ENCODE data around the gene PPL. TPM values are rescaled to one million over a fixed set of nuclear protein-coding genes. Genes with fewer than 3 reads are reported as not detected.

Gene PPL
- total and polyA plus RNA-seq, 2 donors: 10.1 to 55.0 TPM

DNA sequence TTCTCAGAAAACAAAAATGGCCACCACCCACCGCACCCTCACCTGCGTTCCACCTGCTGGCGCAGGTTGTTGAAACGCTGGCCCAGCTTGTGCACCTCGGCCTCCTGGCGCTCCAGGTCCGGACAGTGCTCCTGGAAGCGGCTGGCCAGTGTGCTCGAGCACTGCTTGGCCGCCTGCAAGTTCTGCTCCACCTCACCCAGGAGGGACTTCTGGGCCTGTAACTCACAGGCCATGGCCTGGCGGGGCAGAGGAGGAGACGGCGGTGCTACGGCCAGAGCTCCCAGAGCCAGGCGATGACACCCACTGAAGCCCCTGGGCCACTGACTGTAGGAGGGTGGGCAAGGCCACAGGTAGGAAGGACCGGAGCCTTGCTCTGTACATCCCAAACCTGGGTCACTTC lies 46.3 kb downstream of the PPL start:
- Histone ChIP-seq H3K27ac (ENCODE audit: low read depth) (no peak overlapping the region), H3K4me1 (ENCODE audit: insufficient read depth) (no peaks in the 10 kb centered on the region), H3K36me3 (ENCODE audit: insufficient read depth) (peaks cover 3% of the 10 kb centered on the region), H3K4me3 (ENCODE audit: low read depth, low read length) (no peak overlapping the region)
- DNase-seq (ENCODE audit: extremely low spot score): no peak
- 95% methylated on average over 16 of the region's 16 CpGs for WGBS

DNA sequence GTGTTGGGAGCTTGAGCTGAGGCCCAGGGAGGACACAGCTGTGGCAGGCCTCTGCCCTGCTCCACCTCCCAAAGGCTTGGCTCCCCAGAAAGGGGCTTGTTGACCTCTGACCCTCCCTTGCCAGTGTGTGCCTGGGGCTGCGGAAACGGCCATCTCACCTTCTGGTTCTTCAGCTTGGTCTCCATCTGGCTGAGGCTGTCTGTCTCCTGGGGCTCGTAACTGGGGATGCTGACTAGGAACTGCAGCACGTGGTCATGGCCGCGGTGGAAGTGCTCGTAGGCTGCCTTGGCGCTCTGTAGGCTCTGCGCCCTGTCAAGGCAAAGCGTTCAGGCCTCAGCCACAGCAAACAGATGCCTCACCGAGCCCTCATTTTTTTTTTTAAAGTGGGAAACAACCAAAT lies 46.9 kb downstream of the PPL start:
- no peak overlapping the region for H3K4me3 ChIP-seq (ENCODE audit: low read depth, low read length)
- WGBS: 80% methylated on average over 11 of the region's 11 CpGs
- peaks cover 5% of the 10 kb centered on the region for H3K36me3 ChIP-seq (ENCODE audit: insufficient read depth)

DNA sequence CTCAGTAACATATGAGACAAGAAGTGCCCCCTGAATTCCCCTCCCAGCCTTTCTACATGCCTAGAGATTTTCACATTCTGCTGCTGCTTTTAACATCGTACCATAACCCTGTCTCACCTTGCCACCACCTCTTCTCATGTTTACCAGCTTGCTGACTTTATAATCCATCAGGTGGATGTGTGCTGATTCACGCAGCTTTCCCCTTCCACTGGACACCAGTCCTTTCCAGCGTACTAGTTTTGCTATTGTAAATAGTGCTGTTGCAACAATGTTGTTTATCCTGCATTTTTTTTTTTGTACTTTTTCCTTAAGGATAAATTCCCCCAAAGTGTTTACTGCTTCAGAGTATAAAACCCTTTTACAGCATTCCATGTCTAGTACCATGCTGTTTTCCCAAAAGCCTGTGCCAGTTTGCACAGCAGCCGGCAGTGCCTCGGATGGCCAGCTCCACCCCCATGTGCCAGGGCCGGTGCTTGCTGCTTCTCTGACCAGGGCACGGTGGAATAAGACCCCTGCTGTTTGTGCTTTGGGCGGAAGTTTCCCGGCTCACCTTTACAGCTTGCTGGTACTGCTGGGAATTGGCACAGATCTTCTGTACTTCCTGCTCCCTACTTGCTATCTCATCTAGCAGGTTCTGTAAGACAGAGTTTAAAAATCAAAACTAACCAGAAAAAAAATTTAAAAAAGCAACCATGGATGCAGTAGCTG lies 48.4 kb downstream of the PPL start:
- 76% methylated on average over 9 of the region's 9 CpGs for WGBS

More for the DNA sequence above, 46.9 kb downstream of the PPL start:
- no peak for DNase-seq (ENCODE audit: extremely low spot score)
- no peak overlapping the region for H3K27ac ChIP-seq (ENCODE audit: low read depth)
- no peaks in the 10 kb centered on the region for H3K4me1 ChIP-seq (ENCODE audit: insufficient read depth)

DNA sequence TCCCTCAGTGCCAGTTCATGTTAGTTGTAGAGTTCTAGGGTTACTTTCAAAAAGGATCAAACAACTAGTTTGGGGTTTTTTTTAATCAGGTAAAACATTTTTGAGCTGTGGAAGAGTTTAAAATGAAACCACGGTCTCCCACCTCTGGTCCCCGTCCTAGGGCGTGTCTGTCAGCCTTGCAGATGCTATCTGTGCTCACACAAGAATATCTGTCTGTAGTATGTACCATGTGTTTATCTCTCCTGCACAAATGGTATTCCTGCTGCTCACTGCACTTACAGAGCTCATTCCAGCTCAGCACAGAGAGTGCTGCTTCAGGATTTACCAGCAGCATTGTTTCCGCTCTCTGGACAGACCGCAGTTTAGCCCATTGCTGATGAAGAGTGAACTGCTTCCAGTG lies 50.8 kb downstream of the PPL start:
- no peak for DNase-seq (ENCODE audit: extremely low spot score)
- no peak overlapping the region for H3K4me3 ChIP-seq (ENCODE audit: low read depth, low read length)
- no peak overlapping the region for H3K27ac ChIP-seq (ENCODE audit: low read depth)
- WGBS: 94% methylated on average over 5 of the region's 5 CpGs
- H3K36me3 ChIP-seq (ENCODE audit: insufficient read depth): peaks cover 7% of the 10 kb centered on the region
- H3K4me1 ChIP-seq (ENCODE audit: insufficient read depth): no peaks in the 10 kb centered on the region

More for the DNA sequence above, 48.4 kb downstream of the PPL start:
- H3K4me3 ChIP-seq (ENCODE audit: low read depth, low read length): no peak overlapping the region
- H3K36me3 ChIP-seq (ENCODE audit: insufficient read depth): peaks cover 7% of the 10 kb centered on the region
- no peak for DNase-seq (ENCODE audit: extremely low spot score)
- no peaks in the 10 kb centered on the region for H3K4me1 ChIP-seq (ENCODE audit: insufficient read depth)
- H3K27ac ChIP-seq (ENCODE audit: low read depth): no peak overlapping the region

DNA sequence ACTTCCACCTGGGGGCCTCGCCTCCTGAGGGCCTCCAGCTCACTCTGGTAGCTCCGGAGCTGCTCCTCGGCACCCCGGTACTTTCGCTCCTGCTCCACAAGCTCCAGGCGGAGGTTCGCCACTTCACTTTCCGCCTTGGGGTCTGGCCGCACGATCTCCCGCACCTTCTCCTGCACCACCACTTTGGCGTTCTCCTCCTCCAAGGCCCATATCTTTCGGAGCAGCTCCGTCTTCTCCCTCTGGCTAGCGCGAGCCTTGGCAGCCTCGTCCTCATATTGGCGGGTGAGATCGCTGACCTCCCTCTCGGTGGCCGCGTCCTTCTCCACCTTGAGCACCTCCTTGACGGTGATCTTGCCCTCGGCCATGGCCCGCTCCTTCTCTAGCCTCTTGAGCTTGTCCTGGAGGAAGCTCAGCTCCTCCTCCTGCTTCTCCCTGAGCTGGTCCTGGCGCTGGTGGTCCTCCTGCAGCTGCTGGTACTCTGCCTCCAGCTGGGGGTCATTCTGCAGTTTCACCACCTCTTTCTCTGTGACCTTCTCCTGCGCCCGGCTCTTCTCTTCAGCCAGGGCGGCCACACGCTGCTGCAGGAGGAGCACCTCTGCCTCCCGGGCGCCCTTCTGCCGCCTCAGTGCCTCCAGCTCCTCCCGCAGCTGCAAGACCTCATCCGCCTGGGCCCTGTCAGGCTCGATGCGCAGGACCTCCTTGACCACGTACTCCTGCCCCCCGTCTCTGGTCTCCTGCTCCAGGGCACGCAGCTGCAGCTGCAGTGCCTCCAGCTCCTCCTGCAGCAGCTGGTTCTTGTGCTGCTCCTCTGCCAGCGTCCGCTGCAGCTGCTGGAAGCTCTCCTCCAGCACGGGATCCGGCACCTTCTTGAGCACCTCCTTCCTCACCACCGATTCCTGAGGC lies 51.7 kb downstream of the PPL start:
- Histone ChIP-seq H3K36me3 (ENCODE audit: insufficient read depth) (peaks cover 7% of the 10 kb centered on the region), H3K4me1 (ENCODE audit: insufficient read depth) (no peaks in the 10 kb centered on the region), H3K27ac (ENCODE audit: low read depth) (no peak overlapping the region), H3K4me3 (ENCODE audit: low read depth, low read length) (no peak overlapping the region)
- DNase-seq (ENCODE audit: extremely low spot score): no peak
- WGBS: 91% methylated on average over 45 of the region's 45 CpGs

DNA sequence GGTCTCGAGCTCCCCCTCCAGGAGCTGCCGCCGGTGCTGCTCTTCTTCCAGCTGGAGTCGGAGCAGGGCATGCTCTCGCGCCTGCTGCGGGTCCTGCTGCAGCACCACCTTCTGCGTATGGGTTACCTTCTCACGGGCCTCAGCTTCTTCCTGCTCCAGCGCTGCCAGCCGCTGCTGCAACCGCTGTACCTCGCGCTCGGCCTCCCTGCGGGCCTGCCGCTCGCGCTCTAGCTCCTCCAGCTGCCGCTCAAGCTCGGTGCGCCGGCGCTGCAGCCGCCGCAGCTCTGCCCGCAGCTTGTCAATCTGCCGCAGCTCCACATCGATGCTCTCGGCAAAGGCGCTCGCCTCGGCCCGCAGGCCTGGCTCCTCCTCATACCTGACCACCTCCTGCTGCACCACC lies 52.7 kb downstream of the PPL start:
- H3K4me3 ChIP-seq (ENCODE audit: low read depth, low read length): no peak overlapping the region
- no peaks in the 10 kb centered on the region for H3K4me1 ChIP-seq (ENCODE audit: insufficient read depth)
- DNase-seq (ENCODE audit: extremely low spot score): no peak
- no peak overlapping the region for H3K27ac ChIP-seq (ENCODE audit: low read depth)
- 96% methylated on average over 34 of the region's 34 CpGs for WGBS
- H3K36me3 ChIP-seq (ENCODE audit: insufficient read depth): peaks cover 7% of the 10 kb centered on the region

DNA sequence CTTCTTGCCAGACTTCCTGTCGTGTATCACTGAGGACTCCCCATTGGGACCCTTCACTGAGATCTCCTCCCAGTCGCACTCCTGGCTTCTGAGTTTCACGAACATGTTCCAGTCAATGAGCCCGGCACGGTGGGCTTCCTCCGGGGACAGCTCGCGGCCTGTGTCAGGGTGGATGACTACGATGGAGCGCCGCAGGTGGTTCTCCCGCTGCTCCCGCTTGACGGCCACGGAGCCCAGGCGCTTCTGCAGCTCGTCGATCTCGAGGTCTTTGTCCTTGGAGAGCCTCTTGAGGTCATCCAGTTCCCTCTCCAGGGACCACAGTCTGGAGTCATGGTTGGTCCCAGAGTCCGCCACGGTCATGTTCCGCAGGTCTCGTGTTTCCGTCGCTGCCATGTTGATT lies 53.4 kb downstream of the PPL start:
- WGBS: 98% methylated on average over 25 of the region's 25 CpGs
- Histone ChIP-seq H3K4me1 (ENCODE audit: insufficient read depth) (no peaks in the 10 kb centered on the region), H3K36me3 (ENCODE audit: insufficient read depth) (peaks cover 7% of the 10 kb centered on the region), H3K4me3 (ENCODE audit: low read depth, low read length) (no peak overlapping the region), H3K27ac (ENCODE audit: low read depth) (no peak overlapping the region)
- no peak for DNase-seq (ENCODE audit: extremely low spot score)

DNA sequence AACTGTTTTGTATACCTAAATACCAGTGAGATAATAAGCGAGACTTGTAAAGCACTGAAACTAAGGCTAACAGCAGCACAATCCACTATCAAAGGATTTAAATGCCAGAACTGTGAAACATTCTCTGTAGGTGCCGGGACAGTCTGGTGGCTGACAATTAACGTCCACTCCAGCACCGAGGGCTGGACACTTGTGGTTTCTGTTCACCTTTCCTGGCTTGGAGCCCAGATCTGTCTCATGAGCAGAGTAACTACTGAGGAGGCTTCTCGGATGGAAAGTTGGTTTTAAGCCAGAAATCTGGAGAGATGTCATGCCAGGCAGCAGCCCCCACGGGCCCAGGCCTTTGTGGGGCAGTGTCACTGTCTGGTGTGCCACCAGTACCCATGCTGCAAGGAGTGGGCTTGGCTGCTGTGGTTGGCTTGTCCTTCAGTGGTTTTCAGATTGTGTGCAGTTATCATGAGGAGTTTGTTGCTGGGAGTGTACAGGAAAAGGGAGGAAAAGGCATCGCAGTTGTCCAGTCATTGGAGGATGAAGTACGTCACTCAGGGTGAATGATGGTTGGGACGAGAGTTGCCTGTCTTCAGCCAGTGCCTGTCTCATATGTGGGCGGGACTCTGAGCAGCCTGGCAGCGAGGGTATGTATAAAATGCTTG lies 54.2 kb downstream of the PPL start:
- no peaks in the 10 kb centered on the region for H3K4me1 ChIP-seq (ENCODE audit: insufficient read depth)
- no peak overlapping the region for H3K27ac ChIP-seq (ENCODE audit: low read depth)
- WGBS: 65% methylated on average over 11 of the region's 11 CpGs
- peaks cover 7% of the 10 kb centered on the region for H3K36me3 ChIP-seq (ENCODE audit: insufficient read depth)
- no peak for DNase-seq (ENCODE audit: extremely low spot score)
- no peak overlapping the region for H3K4me3 ChIP-seq (ENCODE audit: low read depth, low read length)

DNA sequence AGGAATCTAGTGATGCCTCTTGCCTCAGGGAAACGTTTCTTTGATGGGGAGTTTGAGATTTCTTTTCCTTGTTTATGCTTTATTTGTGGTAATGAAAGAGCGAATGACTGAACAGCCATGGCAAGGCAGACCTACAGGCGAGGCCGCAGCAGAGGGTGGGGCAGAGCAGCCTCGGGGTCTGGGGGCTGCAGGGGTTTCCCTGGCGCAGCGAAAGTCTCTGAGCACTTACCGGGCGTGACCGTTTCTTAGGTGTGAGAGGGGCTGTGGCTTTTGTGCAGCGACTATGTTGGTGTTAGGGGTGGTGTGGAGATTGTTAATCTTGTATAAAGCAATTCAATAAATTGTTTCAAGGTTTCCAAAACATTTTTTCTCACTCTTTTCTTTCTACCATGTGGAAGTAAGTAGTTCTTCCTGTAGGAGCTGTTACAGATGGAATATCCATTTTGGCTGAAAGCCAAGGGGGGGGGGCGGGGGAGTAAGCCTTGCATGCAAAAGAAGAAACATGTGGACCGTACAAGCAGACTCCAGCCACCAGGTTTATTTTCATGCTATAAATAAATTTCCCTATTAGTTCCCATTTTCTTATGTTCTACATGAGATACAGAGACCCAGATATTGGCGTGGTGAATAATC lies 54.8 kb downstream of the PPL start:
- no peaks in the 10 kb centered on the region for H3K4me1 ChIP-seq (ENCODE audit: insufficient read depth)

DNA sequence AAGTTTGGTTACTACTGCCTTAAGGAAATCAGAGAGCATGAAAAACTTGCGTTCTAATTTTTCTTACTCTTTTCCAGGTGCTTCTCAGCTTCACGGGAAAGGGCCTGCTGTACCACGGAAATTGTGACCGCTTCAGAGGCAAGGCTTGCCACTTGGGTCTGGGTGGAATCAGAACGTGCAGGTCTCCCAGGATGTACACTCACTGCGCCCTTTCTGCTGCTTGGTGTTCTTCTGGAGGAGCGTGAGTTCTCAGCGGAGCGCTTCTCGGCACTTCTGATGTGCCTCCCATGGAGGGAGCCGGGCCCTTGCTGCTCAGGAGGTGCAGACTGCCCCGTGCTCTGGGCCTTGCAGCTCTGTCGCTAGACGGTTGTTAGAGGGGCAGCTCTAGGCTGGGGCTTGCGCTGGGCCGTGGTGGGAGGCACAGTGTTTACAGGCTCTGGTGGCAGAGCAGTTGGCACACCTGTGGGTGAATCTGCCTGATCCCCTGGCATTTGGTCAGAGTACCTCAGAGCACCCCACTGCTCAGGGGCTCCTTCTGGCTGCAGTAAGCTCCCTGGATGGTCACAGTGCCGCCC lies 56.9 kb downstream of the PPL start:
- no peaks in the 10 kb centered on the region for H3K4me1 ChIP-seq (ENCODE audit: insufficient read depth)
- H3K27ac ChIP-seq (ENCODE audit: low read depth): no peak overlapping the region
- no peak overlapping the region for H3K4me3 ChIP-seq (ENCODE audit: low read depth, low read length)
- peaks cover 3% of the 10 kb centered on the region for H3K36me3 ChIP-seq (ENCODE audit: insufficient read depth)
- DNase-seq (ENCODE audit: extremely low spot score): no peak
- 97% methylated on average over 17 of the region's 17 CpGs for WGBS

More for the DNA sequence above, 54.8 kb downstream of the PPL start:
- Histone ChIP-seq H3K4me3 (ENCODE audit: low read depth, low read length) (no peak overlapping the region), H3K27ac (ENCODE audit: low read depth) (no peak overlapping the region), H3K36me3 (ENCODE audit: insufficient read depth) (peaks cover 7% of the 10 kb centered on the region)
- 63% methylated on average over 14 of the region's 14 CpGs for WGBS
- no peak for DNase-seq (ENCODE audit: extremely low spot score)

DNA sequence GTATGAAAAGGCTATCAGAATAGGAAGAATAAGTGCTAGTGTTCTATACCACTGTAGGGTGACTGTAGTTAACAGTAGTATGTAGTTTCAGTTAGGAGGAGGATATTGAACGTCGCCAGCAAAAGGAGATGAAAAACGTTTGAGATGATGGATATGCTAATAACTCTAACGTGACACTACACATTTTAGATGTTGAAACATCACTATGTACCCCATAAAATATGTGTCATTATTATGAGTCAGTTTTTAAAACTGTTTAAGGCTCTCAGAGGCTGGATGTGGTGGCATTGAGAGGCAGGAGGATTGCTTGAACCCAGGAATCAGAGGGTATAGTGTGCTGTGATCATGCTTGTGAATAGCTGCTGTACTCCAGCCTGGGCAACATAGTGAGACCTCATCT lies 57.9 kb downstream of the PPL start:
- no peak overlapping the region for H3K4me3 ChIP-seq (ENCODE audit: low read depth, low read length)
- whole genome bisulfite sequencing: 81% methylated on average over 4 of the region's 4 CpGs
- no peak for DNase-seq (ENCODE audit: extremely low spot score)
- no peaks in the 10 kb centered on the region for H3K4me1 ChIP-seq (ENCODE audit: insufficient read depth)
- peaks cover 6% of the 10 kb centered on the region for H3K36me3 ChIP-seq (ENCODE audit: insufficient read depth)
- no peak overlapping the region for H3K27ac ChIP-seq (ENCODE audit: low read depth)

DNA sequence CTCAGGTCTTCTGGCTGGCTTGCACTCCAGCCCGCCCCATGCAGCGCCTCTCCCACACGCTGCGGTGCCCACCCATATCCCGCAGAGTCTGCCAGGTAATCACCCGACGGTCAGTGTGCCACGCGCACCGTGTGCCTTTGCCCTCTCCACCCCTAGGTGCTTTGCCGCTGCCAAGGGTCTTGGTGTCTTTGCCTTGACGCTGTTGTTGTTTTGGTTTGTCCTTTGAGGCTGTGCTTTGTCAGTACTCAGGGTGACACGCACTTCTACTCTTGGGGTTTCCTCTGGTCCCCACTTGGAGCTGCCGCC lies 59.6 kb downstream of the PPL start:
- H3K36me3 ChIP-seq (ENCODE audit: insufficient read depth): peaks cover 8% of the 10 kb centered on the region
- no peak overlapping the region for H3K4me3 ChIP-seq (ENCODE audit: low read depth, low read length)
- H3K4me1 ChIP-seq (ENCODE audit: insufficient read depth): no peaks in the 10 kb centered on the region
- H3K27ac ChIP-seq (ENCODE audit: low read depth): no peak overlapping the region
- DNase-seq (ENCODE audit: extremely low spot score): no peak
- 90% methylated on average over 14 of the region's 14 CpGs for WGBS

DNA sequence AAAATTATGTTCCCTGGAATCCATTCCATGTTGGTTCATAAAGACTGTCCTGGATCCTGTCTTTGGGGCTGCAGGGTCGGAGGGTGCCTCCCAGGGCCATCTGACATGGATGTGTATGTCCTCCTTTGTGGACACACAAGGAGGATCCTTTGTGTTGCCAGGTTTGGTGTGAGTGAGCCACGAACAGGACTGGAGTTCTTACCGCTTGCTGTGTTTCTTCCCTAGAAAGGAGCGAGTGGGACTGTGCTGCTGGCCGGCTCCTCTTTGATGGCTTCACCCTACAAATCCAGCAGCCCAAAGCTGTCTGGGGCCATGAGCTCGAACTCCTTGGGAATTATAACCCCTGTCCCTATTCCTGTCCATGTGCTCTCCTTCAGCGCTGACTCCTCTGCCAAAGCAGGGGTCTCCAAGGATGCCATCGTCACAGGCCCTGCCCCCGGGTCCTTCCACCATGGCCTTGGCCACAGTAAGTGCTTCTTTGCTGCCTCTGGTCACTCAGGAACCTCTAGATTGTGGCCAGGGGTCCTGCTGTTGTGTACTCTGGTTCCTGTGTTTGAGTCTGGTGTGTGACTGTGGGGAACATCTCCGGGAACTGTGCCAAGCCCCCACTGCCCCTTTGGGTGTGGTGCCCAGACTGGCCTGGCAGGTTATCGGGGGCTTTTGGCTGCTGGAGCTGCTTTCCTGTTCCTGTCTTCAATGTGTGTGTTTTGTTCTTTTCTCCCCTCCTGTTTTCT lies 60.1 kb downstream of the PPL start:
- DNase-seq (ENCODE audit: extremely low spot score): no peak
- Histone ChIP-seq H3K4me3 (ENCODE audit: low read depth, low read length) (no peak overlapping the region), H3K4me1 (ENCODE audit: insufficient read depth) (no peaks in the 10 kb centered on the region), H3K27ac (ENCODE audit: low read depth) (no peak overlapping the region), H3K36me3 (ENCODE audit: insufficient read depth) (peaks cover 8% of the 10 kb centered on the region)
- 89% methylated on average over 11 of the region's 11 CpGs for whole genome bisulfite sequencing

Data from urinary bladder (tissue), 4 donors.